GM23248 (cell line): Measurements from ENCODE around the gene GRIN2C. TPM values are rescaled to one million over a fixed set of nuclear protein-coding genes. Genes with fewer than 3 reads are reported as not detected.

Experiments used
- DNase-seq: peaks from one replicate; pipeline ENCODE4 v3.0.0-alpha.2; 2015
- H2AFZ ChIP-seq: fragments of 200-600 bp; sonication (generic); 2 replicates; pipeline ENCODE4 v1.6.1; 2016; ENCODE audit warnings: antibody characterized with exemption
- H3F3A ChIP-seq: fragments of 200-600 bp; sonication (generic); 2 replicates; pipeline ENCODE4 v1.6.1; 2016; ENCODE audit warnings: mild to moderate bottlenecking, antibody characterized with exemption, mixed run types; ENCODE audit not compliant: insufficient read depth
- H3K27ac ChIP-seq: fragments of 200-600 bp; sonication (generic); 2 replicates; pipeline ENCODE4 v1.5.1; 2016; ENCODE audit warnings: mild to moderate bottlenecking
- H3K27me3 ChIP-seq: fragments of 200-600 bp; sonication (generic); replicated peaks from 2 replicates; pipeline ENCODE4 v1.6.1; 2016; ENCODE audit warnings: mild to moderate bottlenecking; ENCODE audit not compliant: insufficient read depth
- H3K36me3 ChIP-seq: fragments of 200-600 bp; sonication (generic); 2 replicates; pipeline ENCODE4 v1.6.1; 2016; ENCODE audit warnings: low read depth, mild to moderate bottlenecking
- H3K4me1 ChIP-seq: fragments of 200-600 bp; sonication (generic); 2 replicates; pipeline ENCODE4 v1.6.1; 2016; ENCODE audit warnings: mild to moderate bottlenecking; ENCODE audit not compliant: insufficient read depth
- H3K4me2 ChIP-seq: fragments of 200-600 bp; sonication (generic); one replicate; pipeline ENCODE4 v1.6.1; 2016; ENCODE audit warnings: mild to moderate bottlenecking; ENCODE audit not compliant: unreplicated experiment
- H3K4me3 ChIP-seq: fragments of 200-600 bp; sonication (generic); 2 replicates; pipeline ENCODE4 v1.5.1; 2016; ENCODE audit warnings: mild to moderate bottlenecking
- H3K79me2 ChIP-seq: fragments of 200-600 bp; sonication (generic); 2 replicates; pipeline ENCODE4 v1.6.1; 2016; ENCODE audit warnings: mild to moderate bottlenecking; ENCODE audit not compliant: insufficient read depth
- H3K9ac ChIP-seq: fragments of 200-600 bp; sonication (generic); 2 replicates; pipeline ENCODE4 v1.6.1; 2016; ENCODE audit warnings: mild to moderate bottlenecking
- H3K9me2 ChIP-seq: fragments of 200-600 bp; sonication (generic); 2 replicates; pipeline ENCODE4 v1.6.1; 2016; ENCODE audit warnings: mixed run types, mild to moderate bottlenecking, moderate library complexity; ENCODE audit not compliant: insufficient read depth
- H3K9me3 ChIP-seq: fragments of 200-600 bp; sonication (generic); one replicate; pipeline ENCODE4 v1.6.1; 2017; ENCODE audit warnings: low read depth
- H4K20me1 ChIP-seq: fragments of 200-600 bp; sonication (generic); 2 replicates; pipeline ENCODE4 v1.6.0; 2016; ENCODE audit not compliant: insufficient read depth
- EZH2 ChIP-seq: fragments of 200-600 bp; sonication (generic); IDR thresholded peaks from 2 replicates; pipeline ENCODE4 v1.6.1; 2018; ENCODE audit warnings: antibody characterized with exemption, mild to moderate bottlenecking; ENCODE audit not compliant: insufficient read depth, poor library complexity, severe bottlenecking
- EZH2phosphoT487 ChIP-seq: fragments of 200-600 bp; sonication (generic); IDR thresholded peaks from 2 replicates; pipeline ENCODE4 v1.6.1; 2018; ENCODE audit warnings: antibody characterized with exemption, moderate library complexity, mild to moderate bottlenecking, low read depth; ENCODE audit not compliant: insufficient read depth
- WGBS, 2 experiments: methylation state at CpG; one replicate each; pipeline ENCODE4 v1.1.6; 2015 to 2017; ENCODE audit warnings: low lambda C conversion rate in 2 of 2, low coverage in 1 of 2; ENCODE audit errors: missing lambda C conversion rate in 2 of 2; 5-methylcytosine and 5-hydroxymethylcytosine counted together
- in situ Hi-C: fragments of 300-500 bp; cut with MboI; formaldehyde crosslinking; loops from 2 replicates; pipeline ENCODE4 v1.15.0; 2020
- polyA plus RNA-seq: library from polyadenylated mRNA; unstranded; fragments of >200 nt; fragmentation: Nextera tagmentation; extraction: Ambion mirVana; gene quantifications from 2 replicates; pipeline ENCODE4 v1.2.1, GENCODE V29; 2016
- total RNA-seq: library from RNA; depleted of rRNA; stranded (reverse); fragments of >200 nt; shearing (Covaris generic); gene quantifications from 2 replicates; pipeline ENCODE4 v1.2.3, GENCODE V29; 2014

GRIN2C gene
- total and polyA plus RNA-seq, 2 experiments from 2014 or later: not detected

GRCh38 chr17:74868251-74868907 is 8.7 kb upstream of the GRIN2C start:
- 82 to 89% methylated on average over 10 to 12 of the region's 12 CpGs for WGBS, 2 experiments
- no peak overlapping the region for H2AFZ ChIP-seq
- no peak overlapping the region for H3K9ac ChIP-seq
- H3K4me1 ChIP-seq: no peaks in the 10 kb centered on the region
- no peaks in the 10 kb centered on the region for H3F3A ChIP-seq
- no peak overlapping the region for H3K4me3 ChIP-seq
- no peak for DNase-seq
- TF ChIP-seq EZH2phosphoT487 (no peak), EZH2 (no peak)
- no peak overlapping the region for H3K27ac ChIP-seq
- H3K79me2 ChIP-seq: 0 out of 2 replicates have a peak, but pooled peaks cover 9% of the 10 kb centered on the region
- in situ Hi-C loops: loop anchor here (10.0 kb wide), 1 partner anchor 124 kb away; the partner anchor contains the start of gene NHERF1
- H3K4me2 ChIP-seq: no peak overlapping the region
- no peaks in the 10 kb centered on the region for H3K27me3 ChIP-seq
- H3K9me3 ChIP-seq: no peaks in the 10 kb centered on the region
- H3K36me3 ChIP-seq: no peaks in the 10 kb centered on the region
- no peaks in the 10 kb centered on the region for H4K20me1 ChIP-seq
- H3K9me2 ChIP-seq: no peaks in the 10 kb centered on the region

- in situ Hi-C loops: loop anchor here (10.0 kb wide), 1 partner anchor 122 kb away; the partner anchor contains the start of gene NHERF1
- Histone ChIP-seq H2AFZ (no peak overlapping the region), H3F3A (no peaks in the 10 kb centered on the region), H3K9me2 (no peaks in the 10 kb centered on the region), H3K27ac (no peak overlapping the region), H3K36me3 (no peaks in the 10 kb centered on the region), H3K27me3 (0 out of 2 replicates have a peak, but pooled peaks cover 4% of the 10 kb centered on the region), H3K4me3 (no peak overlapping the region), H3K4me1 (no peaks in the 10 kb centered on the region), H3K4me2 (no peak overlapping the region), H3K9ac (no peak overlapping the region), H4K20me1 (no peaks in the 10 kb centered on the region), H3K9me3 (no peaks in the 10 kb centered on the region), H3K79me2 (no peaks in the 10 kb centered on the region)
- TF ChIP-seq EZH2 (no peak), EZH2phosphoT487 (no peak)
- DNase-seq: no peak
- 76 to 77% methylated on average over 19 of the region's 19 CpGs for WGBS, 2 experiments
Observed at GRCh38 chr17:74866198-74866835, 6.6 kb upstream of the GRIN2C start.

- 68 to 70% methylated on average over 17 to 19 of the region's 19 CpGs for WGBS, 2 experiments
- peaks cover 11% of the 10 kb centered on the region for H3K27me3 ChIP-seq
- no peaks in the 10 kb centered on the region for H3K9me3 ChIP-seq
- H3K4me3 ChIP-seq: no peak overlapping the region
- no peaks in the 10 kb centered on the region for H3K36me3 ChIP-seq
- H3K4me2 ChIP-seq: no peak overlapping the region
- no peak overlapping the region for H2AFZ ChIP-seq
- H3K4me1 ChIP-seq: no peaks in the 10 kb centered on the region
- no peaks in the 10 kb centered on the region for H3F3A ChIP-seq
- no peaks in the 10 kb centered on the region for H3K79me2 ChIP-seq
- DNase-seq: no peak
- H3K9me2 ChIP-seq: no peaks in the 10 kb centered on the region
- in situ Hi-C loops: loop anchor here (10.0 kb wide), 1 partner anchor 121 kb away; the partner anchor contains the start of gene NHERF1
- TF ChIP-seq EZH2 (no peak), EZH2phosphoT487 (no peak)
- H4K20me1 ChIP-seq: no peaks in the 10 kb centered on the region
- no peak overlapping the region for H3K27ac ChIP-seq
- H3K9ac ChIP-seq: no peak overlapping the region
Observed at GRCh38 chr17:74865504-74866197, 6.0 kb upstream of the GRIN2C start.

- H3K9me2 ChIP-seq: no peaks in the 10 kb centered on the region
- H3K27me3 ChIP-seq: peaks cover 18% of the 10 kb centered on the region
- H3F3A ChIP-seq: no peaks in the 10 kb centered on the region
- H2AFZ ChIP-seq: no peak overlapping the region
- DNase-seq: peak; percentile 74
- H3K36me3 ChIP-seq: no peaks in the 10 kb centered on the region
- H3K79me2 ChIP-seq: no peaks in the 10 kb centered on the region
- no peaks in the 10 kb centered on the region for H4K20me1 ChIP-seq
- in situ Hi-C loops: loop anchor here (10.0 kb wide), 1 partner anchor 120 kb away; the partner anchor contains the start of gene NHERF1
- no peak overlapping the region for H3K9ac ChIP-seq
- TF ChIP-seq EZH2phosphoT487 (no peak), EZH2 (no peak)
- H3K4me3 ChIP-seq: no peak overlapping the region
- no peak overlapping the region for H3K27ac ChIP-seq
- H3K4me2 ChIP-seq: no peak overlapping the region
- no peaks in the 10 kb centered on the region for H3K9me3 ChIP-seq
- 27 to 28% methylated on average over 11 of the region's 11 CpGs for WGBS, 2 experiments
- H3K4me1 ChIP-seq: no peaks in the 10 kb centered on the region
Observed at GRCh38 chr17:74864866-74865395, 5.2 kb upstream of the GRIN2C start.
